ENCODE data around the gene CAMTA2. TPM values are rescaled to one million over a fixed set of nuclear protein-coding genes. Genes with fewer than 3 reads are reported as not detected.
A peak's percentile ranks its signal among the peaks of the same experiment; 100 is the strongest.

The CAMTA2 gene
- total RNA-seq, 2 experiments from 2014 or later, result 58.2 to 62.7 TPM

GRCh38 chr17:4998732-4999429 is 11.4 kb upstream of the CAMTA2 start:
- Mint-ChIP-seq H3K4me1 (peaks cover 23% of the 10 kb centered on the region), H3K4me3 (peak overlapping the region; percentile 86), H3K27me3 (peaks cover 4% of the 10 kb centered on the region), H3K9me3 (no peaks in the 10 kb centered on the region), H3K27ac (peak overlapping the region; percentile 66), H3K36me3 (ENCODE audit: low read depth) (peaks cover 32% of the 10 kb centered on the region)
- DNase-seq, result no peak
- POLR2A ChIA-PET, result interaction anchor here (0.5 kb wide), 1 partner anchor 19 kb away, joined by 3 read pairs; no protein-coding TSS in a partner anchor
- CTCF ChIA-PET, result interaction anchor here (2.3 kb wide), 1 partner anchor 32 kb away, joined by 9 read pairs; no protein-coding TSS in a partner anchor

DNA sequence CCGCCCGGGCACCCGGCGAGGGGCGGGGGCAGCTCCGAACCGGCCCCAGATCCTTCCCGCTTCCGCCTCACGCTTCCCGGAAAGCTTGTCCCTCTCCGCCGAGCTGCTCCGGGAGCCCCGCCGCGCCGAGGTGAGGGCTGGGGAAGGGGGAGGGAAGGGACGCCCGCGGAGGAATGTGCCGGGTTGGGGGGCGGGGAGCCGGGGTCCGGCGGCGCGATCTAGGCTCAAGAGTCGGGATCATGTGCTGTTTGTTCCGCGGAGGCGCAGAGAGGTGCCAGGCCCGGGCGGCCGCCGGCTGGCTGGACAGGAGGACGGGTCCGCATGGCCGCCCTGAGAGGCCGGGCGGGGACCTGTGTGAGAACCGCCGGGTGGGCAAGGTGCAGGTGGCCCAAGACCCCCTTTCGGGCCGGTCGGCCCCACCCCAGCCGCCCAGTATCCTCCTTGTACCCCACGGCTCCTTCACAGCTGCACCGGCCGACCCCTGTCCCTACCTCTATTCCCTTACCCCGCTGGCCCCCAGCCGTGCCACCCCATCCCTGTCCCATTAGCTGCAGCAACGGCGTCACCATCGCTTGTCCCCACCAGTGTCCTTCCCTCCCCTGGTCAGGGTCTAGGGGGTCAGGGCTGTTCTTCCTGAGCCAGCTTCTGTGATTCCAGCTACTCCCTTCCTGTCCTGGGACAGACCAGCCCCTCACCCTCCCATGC is 10.7 kb upstream of the CAMTA2 start:
- Mint-ChIP-seq H3K27me3 (peaks cover 4% of the 10 kb centered on the region), H3K36me3 (ENCODE audit: low read depth) (peaks cover 26% of the 10 kb centered on the region), H3K4me1 (peaks cover 23% of the 10 kb centered on the region), H3K4me3 (peak overlapping the region; percentile 86), H3K27ac (peak overlapping the region; percentile 57), H3K9me3 (no peaks in the 10 kb centered on the region)
- ChIA-PET POLR2A (interaction anchor here (0.5 kb wide), 1 partner anchor 20 kb away, joined by 3 read pairs; no protein-coding TSS in a partner anchor), CTCF (interaction anchor here (0.6 to 1.7 kb wide), 6 partner anchors 8 to 1411 kb away, joined by 3 to 7 read pairs (median 4); partner anchors contain the start of gene CHRNE)
- no peak for DNase-seq

- Mint-ChIP-seq H3K9me3 (no peaks in the 10 kb centered on the region), H3K36me3 (ENCODE audit: low read depth) (peaks cover 19% of the 10 kb centered on the region), H3K4me3 (peak within 1 kb of the TSS; percentile 86), H3K27me3 (peaks cover 4% of the 10 kb centered on the region), H3K4me1 (peaks cover 23% of the 10 kb centered on the region), H3K27ac (peak within 1 kb of the TSS; percentile 79)
- DNase-seq, result peak; percentile 91
- ChIA-PET POLR2A (no interaction called here), CTCF (interaction anchor here (0.6 to 1.7 kb wide), 10 partner anchors 9 to 1410 kb away, joined by 3 to 8 read pairs (median 4); partner anchors contain the start of genes CAMTA2 and CHRNE)
Observed at GRCh38 chr17:4997302-4998026, 10.0 kb upstream of the CAMTA2 start, which contains the start of the genes INCA1 and KIF1C. TSS of gene INCA1 (minus strand) at chr17:4997522. CDS start at chr17:4994437, 3,085 bp downstream. TSS of gene KIF1C (plus strand) at chr17:4997950. CDS start at chr17:5000247, 2,297 bp downstream.

- H3K36me3 Mint-ChIP-seq (ENCODE audit: low read depth), result peaks cover 3% of the 10 kb centered on the region
- CTCF ChIA-PET, result interaction anchor here (0.7 to 1.9 kb wide), 2 partner anchors 13 to 68 kb away, joined by 4 to 5 read pairs; no protein-coding TSS in a partner anchor
- no peak overlapping the region for H3K27ac Mint-ChIP-seq
- DNase-seq, result no peak
- H3K9me3 Mint-ChIP-seq, result no peaks in the 10 kb centered on the region
- no peak overlapping the region for H3K4me3 Mint-ChIP-seq
- peaks cover 22% of the 10 kb centered on the region for H3K4me1 Mint-ChIP-seq
- H3K27me3 Mint-ChIP-seq, result peaks cover 4% of the 10 kb centered on the region
- POLR2A ChIA-PET, result no interaction called here
Observed at GRCh38 chr17:4994081-4994595, 6.7 kb upstream of the CAMTA2 start.

- H3K4me1 Mint-ChIP-seq, result peaks cover 43% of the 10 kb centered on the region
- DNase-seq, result no peak
- H3K27me3 Mint-ChIP-seq, result no peaks in the 10 kb centered on the region
- peak overlapping the region; percentile 95 for H3K27ac Mint-ChIP-seq
- ChIA-PET CTCF (interaction anchor here (0.9 to 2.8 kb wide), 9 partner anchors 9 to 79 kb away, joined by 3 to 8 read pairs (median 5); partner anchors contain the start of genes INCA1, RNF167, SLC25A11 and SPAG7), POLR2A (interaction anchor here (0.6 kb wide), 1 partner anchor 89 kb away, joined by 3 read pairs; no protein-coding TSS in a partner anchor)
- peaks cover 11% of the 10 kb centered on the region for H3K36me3 Mint-ChIP-seq (ENCODE audit: low read depth)
- peak overlapping the region; percentile 90 for H3K4me3 Mint-ChIP-seq
- no peaks in the 10 kb centered on the region for H3K9me3 Mint-ChIP-seq
Observed at GRCh38 chr17:4987767-4988567, 492 bp upstream of the CAMTA2 start.

- H3K4me1 Mint-ChIP-seq, result peaks cover 50% of the 10 kb centered on the region
- POLR2A ChIA-PET, result no interaction called here
- CTCF ChIA-PET, result interaction anchor here (0.9 to 2.1 kb wide), 6 partner anchors 17 to 75 kb away, joined by 3 to 9 read pairs (median 5); partner anchors contain the start of genes RNF167, SLC25A11 and SPAG7
- peak overlapping the region; percentile 90 for H3K4me3 Mint-ChIP-seq
- H3K36me3 Mint-ChIP-seq (ENCODE audit: low read depth), result peaks cover 23% of the 10 kb centered on the region
- no peaks in the 10 kb centered on the region for H3K27me3 Mint-ChIP-seq
- peak overlapping the region; percentile 95 for H3K27ac Mint-ChIP-seq
- no peaks in the 10 kb centered on the region for H3K9me3 Mint-ChIP-seq
- DNase-seq, result no peak
Observed at GRCh38 chr17:4986403-4986802, 1.1 kb downstream of the CAMTA2 start.

DNA sequence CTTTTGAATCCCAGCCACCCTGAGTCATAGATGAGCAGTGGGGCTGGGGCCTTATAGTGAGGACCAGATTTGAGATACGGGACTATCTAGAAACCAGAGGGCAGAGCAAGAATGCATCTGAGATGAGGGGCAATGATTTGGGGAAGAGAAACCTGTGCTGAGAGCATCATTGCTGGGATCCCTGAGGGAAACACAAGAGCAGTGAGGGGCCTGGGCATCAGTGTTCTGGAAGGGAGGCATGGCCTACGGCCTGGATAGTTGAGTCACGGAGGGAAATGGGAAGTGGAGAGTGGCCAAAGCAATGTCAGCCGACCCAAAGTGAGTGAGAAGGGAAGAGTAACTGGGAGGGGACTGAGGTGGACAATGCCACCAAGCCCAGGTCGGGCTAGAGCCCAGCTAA is 5.2 kb downstream of the CAMTA2 start:
- Mint-ChIP-seq H3K27me3 (no peaks in the 10 kb centered on the region), H3K9me3 (no peaks in the 10 kb centered on the region), H3K4me1 (peaks cover 40% of the 10 kb centered on the region), H3K36me3 (ENCODE audit: low read depth) (peaks cover 47% of the 10 kb centered on the region), H3K27ac (no peak overlapping the region), H3K4me3 (no peak overlapping the region)
- ChIA-PET CTCF (interaction anchor here (0.5 to 1.6 kb wide), 4 partner anchors 10 to 130 kb away, joined by 3 to 4 read pairs (median 4); no protein-coding TSS in a partner anchor), POLR2A (no interaction called here)
- DNase-seq, result no peak

DNA sequence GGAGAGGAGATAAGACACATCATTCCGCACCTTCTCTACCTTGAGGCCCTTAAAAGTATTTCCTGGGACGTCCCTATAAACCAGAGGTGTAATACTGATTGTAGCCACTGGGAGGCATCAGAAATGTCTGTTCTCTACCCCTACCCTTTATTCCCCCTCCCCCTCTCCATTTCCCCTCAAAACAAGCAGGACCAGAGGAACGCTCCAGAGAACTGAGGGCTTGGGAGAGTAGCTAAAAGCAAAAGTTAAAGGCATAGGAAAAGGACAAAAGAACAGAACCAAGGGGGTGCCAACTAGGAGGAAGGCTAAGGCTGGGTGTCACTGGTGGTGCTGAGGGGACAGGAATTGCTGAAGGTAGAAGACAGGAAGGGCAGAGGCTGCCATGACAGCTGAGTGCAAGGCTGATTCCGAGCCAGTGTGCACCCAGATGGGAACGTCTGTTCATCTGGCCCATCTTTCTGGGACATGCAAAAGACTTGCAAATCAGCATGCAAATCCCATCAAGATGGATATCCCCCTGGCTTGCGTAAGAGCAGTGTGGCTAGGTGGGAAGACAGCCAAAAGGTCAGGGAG is 6.7 kb downstream of the CAMTA2 start:
- H3K36me3 Mint-ChIP-seq (ENCODE audit: low read depth), result peaks cover 52% of the 10 kb centered on the region
- DNase-seq, result peak; percentile 79
- H3K4me3 Mint-ChIP-seq, result no peak overlapping the region
- CTCF ChIA-PET, result interaction anchor here (0.6 to 3.1 kb wide), 16 partner anchors 9 to 82 kb away, joined by 3 to 23 read pairs (median 4); partner anchors contain the start of genes INCA1, KIF1C, RNF167 and SLC25A11
- no peaks in the 10 kb centered on the region for H3K27me3 Mint-ChIP-seq
- POLR2A ChIA-PET, result no interaction called here
- H3K4me1 Mint-ChIP-seq, result peaks cover 29% of the 10 kb centered on the region
- H3K9me3 Mint-ChIP-seq, result no peaks in the 10 kb centered on the region
- peak overlapping the region; percentile 72 for H3K27ac Mint-ChIP-seq

GRCh38 chr17:4978726-4979125 is 8.7 kb downstream of the CAMTA2 start:
- Mint-ChIP-seq H3K27me3 (no peaks in the 10 kb centered on the region), H3K36me3 (ENCODE audit: low read depth) (peaks cover 66% of the 10 kb centered on the region), H3K4me3 (no peak overlapping the region), H3K27ac (no peak overlapping the region), H3K9me3 (no peaks in the 10 kb centered on the region), H3K4me1 (peaks cover 26% of the 10 kb centered on the region)
- ChIA-PET POLR2A (no interaction called here), CTCF (interaction anchor here (1.0 to 3.1 kb wide), 4 partner anchors 8 to 83 kb away, joined by 3 to 23 read pairs (median 12); partner anchors contain the start of gene SPAG7)
- no peak for DNase-seq

DNA sequence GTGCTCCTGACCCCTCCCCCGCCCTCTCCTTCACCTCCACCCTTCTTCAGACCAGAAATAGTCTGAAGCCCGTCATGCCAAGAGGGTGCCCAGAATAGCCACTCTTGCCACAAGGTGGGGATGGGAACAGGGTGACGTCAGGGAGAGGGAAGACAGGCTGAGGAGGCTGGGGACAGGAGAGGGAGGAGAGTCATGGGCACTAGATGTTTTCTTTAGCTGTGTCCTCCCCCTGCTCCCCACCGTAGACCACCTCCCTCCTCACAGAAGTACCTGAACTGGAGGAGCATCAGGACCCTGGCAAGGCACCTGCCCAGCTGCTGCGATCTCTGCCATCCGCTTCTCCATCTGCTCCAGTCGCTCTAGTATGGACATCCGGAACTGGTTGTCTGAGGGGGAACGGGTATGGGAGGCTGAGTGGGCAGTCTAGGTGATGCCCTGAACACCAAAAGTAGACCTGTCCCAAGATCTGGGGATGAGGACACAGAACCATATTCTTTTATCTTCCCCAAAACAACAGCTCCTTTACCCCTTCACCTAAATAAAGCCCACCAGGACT is 13.3 kb downstream of the CAMTA2 start:
- H3K27ac Mint-ChIP-seq, result no peak overlapping the region
- POLR2A ChIA-PET, result no interaction called here
- peaks cover 13% of the 10 kb centered on the region for H3K4me1 Mint-ChIP-seq

More for the DNA sequence above, 13.3 kb downstream of the CAMTA2 start:
- CTCF ChIA-PET, result no interaction called here
- no peak for DNase-seq
- Mint-ChIP-seq H3K36me3 (ENCODE audit: low read depth) (peaks cover 56% of the 10 kb centered on the region), H3K4me3 (no peak overlapping the region), H3K9me3 (no peaks in the 10 kb centered on the region), H3K27me3 (no peaks in the 10 kb centered on the region)

Data from activated CD4-positive, alpha-beta T cell treated with anti-CD3 and anti-CD28 coated beads, Interleukin-2, amount 10 ng/mL, durations not matched to agents 7 days and 5 days (primary cell).